HG02973 (cell line): Measurements from ENCODE around the gene NEO1.
"Not testable (repeated sequence)": the region's sequence is repeated elsewhere in the genome, so short reads cannot be mapped to it uniquely, and the experiment has no call there.

Experiments used
- ATAC-seq: cut with Tn5 transposase; IDR thresholded peaks from one replicate; pipeline ENCODE4 v1.9.1; 2021; ENCODE audit warnings: moderate library complexity; ENCODE audit not compliant: unreplicated experiment

Gene NEO1

GRCh38 chr15:73134196-73134595 is 81.9 kb downstream of the NEO1 start:
- no peak for ATAC-seq

- no peak for ATAC-seq
Observed at GRCh38 chr15:73139041-73139743, 86.9 kb downstream of the NEO1 start.

GRCh38 chr15:73139744-73140553 is 87.7 kb downstream of the NEO1 start:
- ATAC-seq: no peak

GRCh38 chr15:73141216-73141900 is 89.1 kb downstream of the NEO1 start:
- no peak for ATAC-seq

GRCh38 chr15:73142802-73143762 is 90.8 kb downstream of the NEO1 start:
- peak; percentile 69 for ATAC-seq

GRCh38 chr15:73143763-73144155 is 91.5 kb downstream of the NEO1 start:
- no peak for ATAC-seq

- ATAC-seq: no peak
Observed at GRCh38 chr15:73146419-73146818, 94.2 kb downstream of the NEO1 start.

- ATAC-seq: no peak
Observed at GRCh38 chr15:73150831-73151230, 98.6 kb downstream of the NEO1 start.

- ATAC-seq: no peak
Observed at GRCh38 chr15:73153024-73153423, 100.8 kb downstream of the NEO1 start.

GRCh38 chr15:73153447-73153846 is 101.2 kb downstream of the NEO1 start:
- ATAC-seq: no peak

- no peak for ATAC-seq
Observed at GRCh38 chr15:73156431-73157191, 104.3 kb downstream of the NEO1 start.

- no peak for ATAC-seq
Observed at GRCh38 chr15:73161546-73161945, 109.3 kb downstream of the NEO1 start.

GRCh38 chr15:73165435-73165834 is 113.2 kb downstream of the NEO1 start:
- no peak for ATAC-seq

GRCh38 chr15:73165844-73166243 is 113.6 kb downstream of the NEO1 start:
- no peak for ATAC-seq

GRCh38 chr15:73166711-73167110 is 114.4 kb downstream of the NEO1 start:
- ATAC-seq: not testable (repeated sequence)

- ATAC-seq: no peak
Observed at GRCh38 chr15:73168487-73168886, 116.2 kb downstream of the NEO1 start.

- no peak for ATAC-seq
Observed at GRCh38 chr15:73171711-73172110, 119.4 kb downstream of the NEO1 start.

GRCh38 chr15:73172508-73172907 is 120.2 kb downstream of the NEO1 start:
- ATAC-seq: no peak

- ATAC-seq: no peak
Observed at GRCh38 chr15:73174171-73174570, 121.9 kb downstream of the NEO1 start.

GRCh38 chr15:73175382-73175781 is 123.1 kb downstream of the NEO1 start:
- ATAC-seq: no peak
